NCI-H2196 (cell line): ENCODE data around the gene ASB6.
"Not testable (repeated sequence)": the region's sequence is repeated elsewhere in the genome, so short reads cannot be mapped to it uniquely, and the experiment has no call there.

Source experiments
- DNase-seq: peaks from one replicate; lab custom pipeline; 2025; ENCODE audit not compliant: unreplicated experiment; lab: John Stamatoyannopoulos, UW

ASB6 gene

GRCh38 chr9:129644902-129645301, 3.0 kb upstream of the ASB6 start:
- DNase-seq: no peak

DNA sequence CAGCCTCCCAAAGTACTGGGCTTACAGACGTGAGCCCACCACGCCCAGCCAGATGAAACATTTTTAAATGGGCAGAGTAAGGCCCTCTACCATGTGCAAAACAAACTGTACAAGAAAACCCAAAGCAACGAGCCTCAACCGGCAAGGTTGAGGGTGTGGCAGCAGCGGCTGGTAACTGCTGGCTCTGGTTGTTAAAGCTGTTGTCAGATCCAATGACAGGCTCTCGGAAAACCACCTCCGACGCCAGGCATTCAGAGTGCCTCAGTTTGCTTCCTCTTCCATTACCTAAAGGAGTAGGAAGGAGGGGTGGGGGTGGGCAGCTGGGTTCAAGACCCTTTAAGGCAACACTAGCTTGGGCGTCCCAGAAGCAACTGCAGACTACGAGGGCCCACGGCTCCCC, 2.4 kb upstream of the ASB6 start:
- DNase-seq: no peak

DNA sequence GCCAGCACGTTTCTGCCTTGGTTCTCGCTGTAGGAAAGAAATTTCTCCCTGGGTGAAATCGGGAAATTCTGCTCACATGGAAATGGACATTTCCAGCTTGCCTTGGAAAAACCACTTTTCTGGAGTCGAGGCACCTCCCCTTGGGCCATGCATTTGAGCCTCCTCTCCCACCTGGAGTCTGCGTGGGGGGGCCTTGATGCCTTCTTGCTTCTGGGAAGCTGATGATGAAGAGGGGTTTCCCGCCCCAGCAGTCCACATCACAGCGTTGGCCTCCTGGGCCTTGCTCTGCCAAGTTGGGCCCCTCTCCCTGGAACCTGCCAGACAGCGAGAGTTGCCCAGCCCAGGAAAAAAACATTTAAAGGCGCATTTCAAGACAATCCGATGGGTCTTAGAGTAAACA, 1.8 kb upstream of the ASB6 start:
- DNase-seq: no peak

GRCh38 chr9:129640871-129641749, 841 bp downstream of the ASB6 start:
- no peak for DNase-seq

- peak; percentile 10 for DNase-seq
These were observed 1.7 kb downstream of the ASB6 start for GRCh38 chr9:129640086-129640870.

DNA sequence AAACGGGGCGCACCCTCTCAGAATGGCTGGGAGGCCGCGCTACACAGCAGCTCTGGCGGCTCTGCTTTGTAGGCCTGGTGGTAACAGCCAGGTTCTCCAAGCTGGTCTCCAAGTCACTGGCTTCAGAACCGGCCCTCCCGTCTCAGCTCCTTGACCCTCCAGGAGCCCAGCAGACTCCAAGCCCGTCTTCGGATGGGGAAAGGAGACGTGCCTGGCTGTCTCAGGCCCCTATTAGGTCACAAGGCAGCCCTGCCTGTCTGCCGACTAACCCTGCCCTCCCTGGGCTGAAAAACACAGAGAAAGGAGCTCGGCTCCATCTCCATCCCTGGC, 2.2 kb downstream of the ASB6 start:
- DNase-seq: no peak

DNA sequence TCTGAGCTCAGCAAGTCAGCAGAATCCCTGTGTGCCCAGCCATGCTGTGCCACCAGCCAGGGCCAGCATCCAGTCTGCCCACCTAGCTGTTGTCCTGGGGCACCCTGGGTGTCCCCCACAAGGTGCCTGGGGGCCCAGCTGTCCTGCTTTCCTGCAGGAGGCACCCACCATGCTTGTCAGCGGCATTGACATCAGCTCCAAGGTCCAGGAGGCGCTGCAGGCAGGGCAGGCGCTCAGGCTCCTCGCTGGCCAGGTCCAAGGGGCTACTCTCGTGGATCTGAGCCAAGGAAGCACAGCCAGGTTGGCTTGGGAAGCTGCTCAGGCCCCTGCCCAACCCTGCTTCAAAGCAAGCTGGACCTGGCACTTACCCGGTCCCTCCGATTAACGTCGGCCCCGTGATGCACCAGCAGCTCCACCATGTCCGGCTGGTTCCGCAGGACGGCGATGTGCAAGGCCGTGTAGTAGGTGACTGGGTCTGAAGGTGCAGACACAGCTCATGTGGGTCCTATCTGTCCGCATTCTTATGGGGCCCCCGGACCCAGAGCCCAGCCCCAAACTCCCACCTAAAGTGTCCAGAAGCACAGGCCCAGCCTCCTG, 2.8 kb downstream of the ASB6 start:
- DNase-seq: no peak

DNA sequence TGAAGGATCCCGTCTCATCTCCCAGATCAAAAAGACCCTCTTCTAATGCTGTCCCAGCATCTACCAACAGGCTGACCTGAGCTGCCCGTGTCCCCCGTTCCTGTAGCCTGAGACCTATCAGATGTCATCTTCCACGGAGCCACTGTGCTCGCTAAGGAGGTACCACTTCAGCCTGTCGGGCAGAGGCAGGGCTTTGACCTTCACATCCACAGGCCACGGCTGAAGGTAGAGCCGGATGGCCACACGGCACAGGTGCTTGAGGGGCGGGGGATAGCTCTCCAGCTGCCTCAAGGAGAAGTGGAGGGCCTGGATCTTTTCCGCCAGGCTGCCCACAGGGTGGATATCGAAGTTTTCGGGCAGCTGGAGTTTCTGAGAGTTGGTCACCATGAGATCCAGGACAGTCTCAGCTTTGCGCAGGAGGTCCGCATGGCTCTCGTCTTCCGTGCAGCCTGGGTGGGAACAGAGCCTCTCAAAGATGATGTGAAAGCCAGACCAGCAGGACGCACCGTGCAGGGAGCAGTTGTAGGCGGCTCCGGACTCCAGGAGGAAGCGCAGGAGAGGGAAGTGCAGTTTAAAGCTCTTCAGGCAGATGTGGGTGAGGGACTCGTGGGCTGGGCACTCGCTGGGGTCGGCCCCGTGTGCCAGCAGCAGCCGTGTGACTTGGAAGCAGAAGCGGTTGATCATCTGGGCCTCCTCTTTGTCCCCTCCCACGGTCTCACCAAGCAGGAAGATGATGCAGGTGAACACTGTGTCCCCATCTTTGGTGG, 4.1 kb downstream of the ASB6 start:
- no peak for DNase-seq

DNA sequence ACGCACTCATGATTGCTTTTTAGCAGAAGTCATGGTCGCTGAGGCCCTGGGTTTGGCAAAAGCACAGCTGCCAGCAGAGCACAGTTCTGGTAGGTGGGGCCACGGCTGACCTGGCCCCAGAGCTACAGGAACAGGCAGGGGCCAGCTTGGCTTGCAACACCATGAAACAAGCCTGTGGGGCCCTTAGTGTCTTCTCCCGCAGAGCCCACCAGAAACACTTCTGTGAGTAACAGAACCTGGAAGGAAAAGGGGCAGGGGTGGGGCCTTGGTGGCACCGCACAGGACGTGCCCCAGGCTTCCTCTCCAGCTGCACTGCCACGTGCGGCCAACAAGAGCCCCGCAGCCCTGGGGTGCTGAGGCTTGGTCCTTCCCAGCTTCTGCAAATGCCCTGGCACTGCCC, 4.8 kb downstream of the ASB6 start:
- no peak for DNase-seq

- not testable (repeated sequence) for DNase-seq
These were observed 5.6 kb downstream of the ASB6 start for GRCh38 chr9:129636343-129636742.

DNA sequence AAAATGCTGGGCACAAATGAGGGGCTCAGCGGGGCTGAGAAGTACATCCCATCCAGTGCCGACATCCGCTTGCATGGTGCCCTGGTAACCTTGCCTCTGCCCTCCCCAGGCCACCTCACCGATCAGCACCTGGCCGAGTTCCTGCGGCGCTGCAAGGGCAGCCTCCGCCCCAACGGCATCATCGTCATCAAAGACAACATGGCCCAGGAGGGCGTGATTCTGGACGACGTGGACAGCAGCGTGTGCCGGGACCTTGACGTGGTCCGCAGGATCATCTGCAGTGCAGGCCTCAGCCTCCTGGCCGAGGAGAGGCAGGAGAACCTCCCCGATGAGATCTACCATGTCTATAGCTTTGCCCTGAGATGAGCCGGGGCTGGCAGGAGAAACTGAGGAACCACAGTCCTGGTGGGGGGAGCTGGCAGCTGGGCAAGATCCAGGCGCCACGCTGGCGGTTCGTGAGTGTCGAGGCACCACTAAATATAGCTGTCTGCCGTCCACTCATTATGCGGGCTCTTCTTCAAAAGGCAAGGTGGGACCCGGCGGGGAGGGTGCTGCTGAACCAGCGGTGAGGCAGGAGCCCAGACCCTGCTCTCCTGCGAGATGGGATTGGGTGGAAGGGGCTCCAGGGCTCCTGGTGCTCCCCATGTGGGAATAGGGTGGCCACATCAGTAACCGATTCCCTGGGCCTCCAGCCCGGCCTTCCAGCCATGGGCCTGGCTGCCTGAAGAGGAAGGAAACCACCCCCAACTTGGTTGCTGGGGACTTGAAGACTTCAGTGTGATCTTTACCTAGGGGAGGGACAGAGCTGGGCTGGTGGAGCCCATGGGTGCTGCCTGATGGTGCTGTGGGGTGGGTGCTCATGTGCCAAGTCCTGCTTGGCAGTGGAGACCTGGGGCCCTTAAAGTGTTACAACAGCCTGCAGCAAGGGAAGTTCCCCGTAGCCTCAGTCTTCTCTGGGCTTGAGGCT, 6.6 kb downstream of the ASB6 start:
- DNase-seq: no peak

DNA sequence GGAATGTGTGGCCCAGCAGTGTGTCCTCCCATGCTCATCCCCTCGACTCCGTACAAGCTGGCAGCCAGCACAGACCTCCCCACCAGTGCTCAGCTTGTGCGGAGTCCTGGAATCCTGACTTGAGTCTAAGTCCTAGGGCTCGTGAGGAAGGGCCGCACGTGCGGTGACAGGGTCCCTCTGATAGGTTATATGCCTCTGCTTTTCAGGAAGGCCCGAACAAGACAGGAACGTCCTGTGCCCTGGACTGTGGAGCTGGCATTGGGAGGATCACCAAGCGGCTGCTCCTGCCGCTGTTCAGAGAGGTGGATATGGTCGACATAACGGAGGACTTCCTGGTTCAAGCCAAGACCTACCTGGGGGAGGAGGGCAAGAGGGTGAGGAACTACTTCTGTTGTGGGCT, 8.1 kb downstream of the ASB6 start:
- DNase-seq: no peak

GRCh38 chr9:129633207-129633606, 8.7 kb downstream of the ASB6 start:
- no peak for DNase-seq

- no peak for DNase-seq
These were observed 9.5 kb downstream of the ASB6 start for GRCh38 chr9:129632460-129632859.

DNA sequence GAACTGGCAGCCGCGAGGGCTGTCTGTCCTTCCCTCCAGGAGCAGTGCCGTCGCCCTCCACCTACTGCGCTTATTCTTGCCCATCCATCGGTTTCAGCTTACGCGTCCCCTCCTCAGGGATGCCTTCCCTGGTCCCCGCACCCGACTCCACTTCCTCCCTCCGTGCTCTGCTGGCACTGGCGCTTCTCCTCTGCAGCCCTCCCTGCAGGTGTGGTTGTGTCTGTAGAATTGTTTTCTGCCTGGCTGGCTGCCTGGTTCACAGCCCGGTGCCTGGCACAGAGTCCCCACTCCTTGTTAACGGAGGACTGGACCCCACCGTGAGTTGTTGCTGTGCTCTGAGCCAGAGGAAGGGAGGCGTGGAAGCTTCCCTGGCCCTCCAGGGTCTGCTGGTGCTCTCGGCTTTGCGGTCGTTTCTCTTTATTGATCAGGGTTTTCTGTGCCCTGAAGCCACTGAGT, 10.2 kb downstream of the ASB6 start:
- DNase-seq: no peak

DNA sequence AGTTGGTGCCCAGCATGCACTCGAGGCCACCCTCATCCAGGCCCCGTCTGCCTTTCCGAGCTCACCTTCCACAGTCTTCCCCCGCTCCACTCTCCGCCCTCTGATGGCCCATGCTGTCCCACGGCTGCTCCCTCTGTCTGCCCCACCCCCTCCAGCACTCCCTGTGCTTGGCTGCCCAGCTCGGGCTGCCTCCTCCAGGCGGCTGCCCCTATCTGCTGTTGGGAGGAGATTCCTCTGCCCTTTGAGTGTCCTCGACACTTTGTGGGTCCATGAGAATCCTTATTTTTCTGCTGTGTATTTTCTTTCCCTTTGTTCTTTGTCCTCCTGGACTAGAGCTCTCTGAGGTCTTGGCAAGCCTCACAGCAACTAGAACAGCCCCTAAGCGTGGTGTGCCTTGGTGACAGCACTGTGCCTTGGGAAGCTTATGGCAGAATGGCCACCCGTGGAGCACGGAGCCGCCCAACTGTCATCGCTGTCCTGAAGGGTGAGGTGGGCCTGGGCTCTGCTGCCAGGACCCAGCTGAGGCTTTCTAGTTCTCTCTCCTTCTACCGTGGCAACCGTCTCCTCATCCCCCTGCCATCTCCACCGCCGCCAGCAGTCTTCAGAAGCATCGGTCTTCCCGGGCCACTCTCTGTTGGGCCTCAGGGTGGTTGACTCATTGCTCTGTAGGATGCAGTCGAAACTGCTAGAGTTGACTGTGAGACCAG, 10.8 kb downstream of the ASB6 start:
- DNase-seq: no peak

- DNase-seq: no peak
These were observed 12.6 kb downstream of the ASB6 start for GRCh38 chr9:129629251-129629820.

DNA sequence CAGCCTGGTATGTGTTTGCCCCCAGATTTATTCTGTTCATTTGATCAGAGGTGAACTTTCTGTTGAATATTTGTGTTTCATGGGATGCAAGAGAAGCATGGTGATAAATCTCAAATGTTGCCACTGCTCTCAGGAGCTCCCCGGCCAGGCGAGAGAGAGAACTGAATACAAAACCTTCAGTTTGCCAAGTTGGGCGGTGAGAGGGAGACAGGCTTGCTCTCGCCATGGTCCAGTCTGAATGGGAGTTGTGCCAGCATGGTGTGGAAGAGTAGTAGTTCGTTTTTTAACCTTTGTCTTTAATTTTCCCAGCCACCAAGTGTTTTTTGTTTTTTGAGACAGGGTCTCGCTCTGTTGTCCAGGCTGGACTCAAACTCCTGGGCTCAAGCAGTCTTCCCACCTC, 13.2 kb downstream of the ASB6 start:
- no peak for DNase-seq
